ENCODE measurements around the gene TXNRD2.

TXNRD2 gene

GRCh38 chr22:19905347-19906276 lies 36.0 kb downstream of the TXNRD2 start:
- FAIRE-seq (no peak), DNase-seq (ENCODE audit: low spot score) (no peak)

DNA sequence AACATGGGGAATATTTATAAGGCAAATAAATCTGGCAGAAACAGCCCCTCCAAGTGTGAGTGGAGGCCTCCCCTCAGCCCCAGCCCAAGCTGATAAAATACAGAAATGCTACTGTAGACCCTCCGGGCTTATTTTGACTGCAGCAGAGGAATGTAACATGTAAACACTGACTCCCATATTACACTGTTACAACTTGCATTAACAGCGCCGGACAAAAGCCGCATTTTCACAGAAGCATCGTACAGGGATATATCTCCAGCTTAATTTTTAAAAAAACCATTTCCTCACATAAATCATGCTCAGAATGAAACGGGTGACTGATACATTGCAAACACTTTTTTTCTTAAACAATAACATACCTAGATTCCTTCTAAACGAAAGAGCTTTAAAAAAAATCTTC lies 36.7 kb downstream of the TXNRD2 start:
- no peak for DNase-seq (ENCODE audit: low spot score)
- FAIRE-seq = no peak

DNA sequence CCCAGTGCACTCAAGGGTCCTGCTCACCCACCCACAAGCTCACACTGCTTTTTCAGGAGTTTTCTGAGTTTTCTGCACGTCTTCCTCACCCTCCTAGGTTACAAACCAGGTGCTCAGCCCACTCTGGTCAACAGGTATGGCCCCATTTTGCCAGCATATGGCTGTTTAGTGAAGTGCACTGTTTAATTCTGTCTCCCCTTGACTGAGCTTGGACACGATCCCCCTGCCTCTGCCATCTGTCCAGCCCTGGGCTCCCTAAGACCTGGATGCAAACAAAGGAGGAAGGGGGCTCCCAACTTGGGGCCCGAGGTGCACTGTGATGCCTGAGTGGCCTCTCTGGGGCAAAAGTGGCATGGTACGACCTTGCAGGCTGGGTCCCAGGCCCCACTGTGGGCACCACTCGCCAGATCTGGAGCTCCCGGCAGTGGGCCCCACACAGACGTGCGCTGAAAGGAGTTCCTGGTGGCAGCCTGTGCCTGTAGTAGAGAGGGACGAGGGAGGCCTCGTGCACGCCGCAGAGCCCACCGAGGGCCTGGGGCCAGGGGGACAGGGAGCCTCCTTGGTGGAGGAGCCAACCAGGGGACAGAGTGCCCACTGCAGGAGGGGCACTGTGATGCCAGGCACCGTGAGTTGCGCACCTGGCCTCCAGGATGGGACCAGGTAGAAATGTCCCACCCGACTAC lies 37.3 kb downstream of the TXNRD2 start:
- DNase-seq (ENCODE audit: low spot score) = no peak
- no peak for FAIRE-seq

DNA sequence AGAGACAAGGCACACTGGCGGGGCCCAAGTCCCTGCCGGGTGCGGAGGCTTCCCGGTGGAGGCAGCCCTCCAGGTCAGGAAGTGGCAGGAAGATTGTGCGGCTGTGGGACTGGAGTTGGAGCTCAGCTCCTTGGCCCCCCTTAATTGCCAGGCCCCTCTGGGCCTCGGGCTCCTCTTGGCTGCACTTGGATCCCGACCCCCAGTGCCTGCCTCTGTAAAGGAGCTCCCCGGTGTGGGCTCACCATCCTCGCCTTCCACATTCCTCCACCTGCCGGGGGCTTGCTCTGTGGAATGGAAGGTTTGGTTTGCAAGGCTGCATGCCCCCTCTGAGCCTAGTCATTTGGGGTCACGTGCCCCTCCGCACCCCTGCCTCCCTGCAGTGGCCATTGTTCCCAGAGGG lies 38.1 kb downstream of the TXNRD2 start:
- no peak for FAIRE-seq
- DNase-seq (ENCODE audit: low spot score) = no peak

DNA sequence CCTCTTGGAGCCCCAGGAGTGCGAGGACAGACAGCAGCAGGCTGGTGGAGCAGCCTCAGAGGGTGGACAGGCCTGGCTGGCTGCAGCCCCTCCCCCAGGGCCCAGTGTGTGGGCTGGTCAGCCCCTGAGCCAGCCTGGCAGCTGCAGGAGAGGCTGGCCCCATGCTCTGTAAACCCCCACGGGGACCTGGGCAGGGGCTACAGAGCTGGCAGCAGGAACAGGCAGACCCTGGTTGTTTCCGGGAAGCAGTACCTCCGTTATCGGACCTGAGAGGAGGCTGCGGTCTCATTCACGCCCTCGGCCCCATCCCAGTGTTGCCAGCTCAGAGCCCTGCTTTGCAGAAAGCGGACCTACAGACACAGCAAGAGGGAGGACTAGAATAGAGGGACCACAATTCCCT lies 38.6 kb downstream of the TXNRD2 start:
- DNase-seq (ENCODE audit: low spot score) (no peak), FAIRE-seq (peak; percentile 27)

DNA sequence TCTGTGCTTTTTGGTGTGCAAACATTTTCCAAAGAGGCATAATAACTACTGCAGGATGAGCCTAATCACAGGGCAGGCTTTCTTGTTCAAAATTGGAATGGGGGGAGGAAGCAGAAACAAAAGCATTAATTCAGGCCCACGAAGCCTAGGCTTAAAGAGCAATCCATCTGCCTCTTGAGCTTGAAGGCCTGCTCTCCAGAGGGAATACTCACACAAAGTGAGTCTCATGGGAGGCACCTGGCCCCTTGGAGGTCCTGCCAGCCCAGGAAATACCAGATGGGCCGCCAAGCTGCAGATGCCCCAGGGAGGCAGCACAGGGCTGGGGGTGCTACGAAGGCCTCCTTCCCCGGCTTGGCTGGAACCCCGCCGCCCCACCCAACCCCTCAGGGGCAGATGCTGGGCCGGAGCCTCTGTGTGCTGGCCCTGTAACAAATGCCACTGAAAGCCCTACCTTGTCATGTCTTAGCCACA lies 39.3 kb downstream of the TXNRD2 start:
- DNase-seq (ENCODE audit: low spot score) = no peak

DNA sequence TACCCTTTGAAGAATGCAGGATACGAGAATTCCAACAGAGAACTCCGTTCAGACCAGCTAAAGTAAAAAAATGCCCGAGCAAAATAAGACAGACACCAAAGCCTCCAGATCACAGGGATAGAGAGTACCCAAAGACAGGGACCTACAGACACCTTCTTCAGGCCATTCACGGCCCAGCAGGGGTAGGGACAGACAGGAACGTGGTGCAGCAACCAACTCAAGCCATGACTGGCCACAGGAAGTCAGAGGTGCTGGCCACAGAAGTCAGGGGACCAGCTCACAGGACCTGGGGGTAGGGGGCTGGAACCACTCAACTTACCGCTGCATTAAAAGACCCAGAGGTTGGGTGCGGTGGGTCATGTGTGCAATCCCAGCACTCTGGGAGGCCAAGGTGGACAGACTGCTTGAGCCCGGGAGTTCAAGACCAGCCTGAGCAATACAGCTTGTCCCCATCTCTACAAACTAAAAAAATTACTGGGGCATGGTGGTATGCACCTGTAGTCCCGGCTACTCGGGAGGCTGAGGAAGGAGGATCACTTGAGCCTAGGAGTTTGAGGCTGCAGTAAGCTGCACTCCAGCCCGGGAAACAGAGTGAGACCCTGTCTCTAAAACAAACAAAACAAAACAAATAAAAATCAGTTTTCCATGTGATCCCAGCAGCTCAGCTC lies 39.9 kb downstream of the TXNRD2 start:
- FAIRE-seq = no peak
- no peak for DNase-seq (ENCODE audit: low spot score)

More for the DNA sequence above, 39.3 kb downstream of the TXNRD2 start:
- FAIRE-seq = no peak

DNA sequence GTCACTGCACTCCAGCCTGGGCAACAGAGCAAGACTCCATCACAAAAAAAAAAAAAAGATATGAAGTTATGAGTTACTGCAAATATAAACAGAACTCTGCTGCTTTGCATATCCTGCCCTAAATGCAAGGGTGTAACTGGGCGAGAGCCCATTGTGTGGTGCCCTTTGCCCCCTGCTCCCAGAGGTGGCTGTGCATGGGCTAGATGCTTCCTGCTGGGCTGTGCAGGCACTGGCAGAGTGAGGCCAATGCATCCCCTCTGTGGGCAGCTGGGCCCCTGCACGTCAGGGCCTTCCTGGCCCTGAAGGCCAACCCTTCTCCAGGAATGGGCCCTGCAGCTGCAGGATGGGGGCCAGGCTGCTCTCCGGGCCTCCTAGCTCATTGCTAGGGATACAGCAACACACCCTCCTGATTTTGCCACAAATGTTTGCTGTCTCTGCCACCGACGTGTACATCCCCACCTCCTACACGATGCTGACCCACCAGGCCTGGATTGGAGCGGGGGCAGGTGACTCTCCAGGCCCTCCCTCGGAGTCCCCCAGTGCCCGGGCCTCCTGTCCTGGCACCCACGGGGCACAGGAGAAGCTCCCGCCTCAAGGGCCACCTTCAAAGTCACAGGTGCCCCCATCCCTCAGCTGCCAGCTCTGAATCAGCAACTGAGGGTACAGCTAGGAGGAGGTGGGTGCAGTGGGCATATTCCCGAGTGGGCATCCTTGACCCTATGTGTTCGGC lies 40.7 kb downstream of the TXNRD2 start:
- FAIRE-seq (peak; percentile 5), DNase-seq (ENCODE audit: low spot score) (no peak)

- FAIRE-seq (no peak), DNase-seq (ENCODE audit: low spot score) (no peak)
These were observed 42.6 kb downstream of the TXNRD2 start for GRCh38 chr22:19898831-19899567.

DNA sequence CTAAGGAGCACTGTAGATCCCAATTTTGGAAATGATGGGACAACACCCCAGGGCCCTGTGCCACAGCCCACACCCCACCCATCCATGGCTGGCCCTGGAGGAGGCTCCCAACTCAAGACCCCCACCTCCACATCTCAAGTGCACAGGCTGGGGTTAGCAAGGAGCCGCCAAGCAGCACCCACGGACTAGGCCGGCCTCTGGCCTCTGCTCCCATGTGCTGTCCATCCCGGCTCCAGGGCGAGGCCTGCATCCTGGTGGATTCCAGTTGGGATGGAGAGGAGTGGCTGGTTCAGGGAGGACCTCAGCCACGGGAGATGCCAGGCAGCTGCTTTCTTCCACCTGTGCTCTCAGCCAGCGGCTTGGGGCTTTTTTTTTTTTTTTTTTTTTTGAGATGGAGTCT lies 43.5 kb downstream of the TXNRD2 start:
- FAIRE-seq (no peak), DNase-seq (ENCODE audit: low spot score) (no peak)

- FAIRE-seq = no peak
- no peak for DNase-seq (ENCODE audit: low spot score)
These were observed 43.9 kb downstream of the TXNRD2 start for GRCh38 chr22:19897726-19898125.

DNA sequence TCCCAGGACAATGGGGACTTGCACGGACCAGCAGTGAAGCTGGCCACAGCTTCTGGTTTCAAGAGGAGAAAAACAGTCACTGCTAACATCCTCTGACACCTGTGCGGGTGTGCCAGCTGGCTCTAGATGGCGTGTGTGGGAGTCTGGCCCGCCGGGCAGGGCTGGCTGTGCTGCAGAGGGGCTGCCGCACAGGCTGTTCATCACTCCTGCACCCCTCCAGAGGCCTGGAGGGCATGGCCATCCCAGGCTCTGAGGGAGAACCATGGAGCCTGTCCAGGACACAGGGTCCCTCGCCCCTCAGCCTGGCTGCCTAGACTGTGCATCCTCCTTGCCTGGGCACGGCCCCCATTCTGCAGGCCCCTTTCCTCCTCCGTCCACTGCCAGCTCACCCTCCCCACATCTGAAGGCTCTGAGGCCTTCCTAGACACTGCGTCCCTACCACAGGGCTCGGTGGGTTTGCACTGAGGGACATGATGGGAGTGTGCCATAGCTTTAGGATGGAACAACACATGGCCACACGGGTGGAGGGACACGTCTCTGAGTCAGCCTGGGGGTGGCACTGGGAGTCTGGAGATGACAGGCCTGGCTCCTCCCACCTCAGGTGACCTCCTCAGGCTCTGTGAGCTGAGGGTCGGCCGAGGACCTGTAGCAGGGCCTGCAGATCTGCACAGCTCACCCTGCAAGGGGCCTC lies 44.8 kb downstream of the TXNRD2 start:
- no peak for DNase-seq (ENCODE audit: low spot score)
- FAIRE-seq = peak; percentile 37

DNA sequence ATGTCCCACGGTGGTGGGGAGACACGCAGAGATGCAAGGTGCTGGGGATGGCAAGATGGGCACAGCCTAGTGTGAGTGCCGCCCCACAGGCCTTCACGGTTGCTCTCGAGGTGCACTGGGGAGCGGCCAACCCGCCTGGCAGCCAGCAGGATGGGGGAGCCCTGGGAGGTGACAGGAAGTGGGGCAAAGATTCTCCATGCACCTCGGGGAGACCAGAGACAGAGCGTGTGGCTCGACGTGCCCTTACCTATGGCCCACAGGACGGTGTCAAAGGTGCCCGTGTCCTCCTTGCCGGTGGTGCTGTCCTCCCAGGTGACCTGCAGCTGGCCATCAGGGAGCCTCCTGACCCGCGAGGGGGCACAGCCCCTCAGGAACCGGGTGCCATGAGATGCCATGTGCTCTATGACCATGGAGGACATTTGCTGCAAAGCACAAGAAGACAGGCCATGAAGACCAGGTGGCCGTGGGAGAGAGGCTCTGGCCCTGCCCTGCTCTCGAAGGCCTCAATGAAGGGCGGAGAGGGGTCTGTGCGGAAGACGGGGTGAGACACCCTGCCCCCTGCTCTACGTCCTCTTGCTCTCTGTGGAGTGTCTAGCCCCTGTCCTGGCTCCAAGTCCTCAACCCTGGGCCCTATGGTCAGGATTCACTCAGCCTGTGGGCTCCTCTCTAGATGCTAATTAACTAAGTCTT lies 46.3 kb downstream of the TXNRD2 start:
- no peak for DNase-seq (ENCODE audit: low spot score)
- FAIRE-seq = peak; percentile 5

DNA sequence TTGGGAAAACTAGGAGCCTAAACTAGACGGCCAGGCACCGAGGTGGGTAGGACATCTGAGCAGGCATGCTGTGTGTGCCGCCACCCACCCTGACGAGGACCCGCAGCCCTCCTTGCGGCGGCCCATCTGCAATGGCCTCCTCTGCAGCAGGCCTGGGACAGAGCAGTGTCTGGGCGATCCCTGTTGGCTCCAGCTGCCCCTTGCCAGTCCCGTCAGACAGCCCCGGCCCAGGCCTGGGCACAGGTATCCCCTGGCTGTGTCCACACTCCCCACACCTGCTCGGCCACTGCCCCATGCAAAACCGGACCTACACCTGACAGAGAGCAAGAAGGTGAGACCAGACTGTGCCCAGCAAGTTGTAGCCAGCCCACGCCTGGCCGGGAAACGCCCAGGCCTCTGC lies 48.3 kb downstream of the TXNRD2 start:
- no peak for DNase-seq (ENCODE audit: low spot score)
- peak; percentile 50 for FAIRE-seq

DNA sequence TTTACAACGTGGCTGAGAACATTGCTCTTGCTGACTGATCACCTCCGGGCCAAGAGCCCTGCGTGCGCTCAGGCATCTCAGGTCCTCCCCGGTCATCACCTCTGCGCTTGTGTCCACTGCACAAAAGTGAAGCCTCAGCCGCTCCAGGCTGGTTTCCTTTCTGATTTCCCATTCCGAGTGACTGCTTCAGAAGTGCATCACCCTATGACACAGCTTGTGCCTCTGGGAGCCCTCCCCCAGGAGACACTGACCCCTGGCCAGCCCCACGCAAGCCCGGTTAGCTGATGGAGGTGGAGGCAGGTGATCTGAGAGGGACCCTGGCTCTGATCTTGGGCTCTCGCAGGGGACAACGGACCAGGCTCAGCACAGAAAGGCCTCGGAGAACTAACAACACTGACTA lies 48.7 kb downstream of the TXNRD2 start:
- DNase-seq (ENCODE audit: low spot score) (no peak), FAIRE-seq (no peak)

GRCh38 chr22:19892257-19892879 lies 49.2 kb downstream of the TXNRD2 start:
- FAIRE-seq = peak; percentile 93
- peak; percentile 80 for DNase-seq (ENCODE audit: low spot score)

DNA sequence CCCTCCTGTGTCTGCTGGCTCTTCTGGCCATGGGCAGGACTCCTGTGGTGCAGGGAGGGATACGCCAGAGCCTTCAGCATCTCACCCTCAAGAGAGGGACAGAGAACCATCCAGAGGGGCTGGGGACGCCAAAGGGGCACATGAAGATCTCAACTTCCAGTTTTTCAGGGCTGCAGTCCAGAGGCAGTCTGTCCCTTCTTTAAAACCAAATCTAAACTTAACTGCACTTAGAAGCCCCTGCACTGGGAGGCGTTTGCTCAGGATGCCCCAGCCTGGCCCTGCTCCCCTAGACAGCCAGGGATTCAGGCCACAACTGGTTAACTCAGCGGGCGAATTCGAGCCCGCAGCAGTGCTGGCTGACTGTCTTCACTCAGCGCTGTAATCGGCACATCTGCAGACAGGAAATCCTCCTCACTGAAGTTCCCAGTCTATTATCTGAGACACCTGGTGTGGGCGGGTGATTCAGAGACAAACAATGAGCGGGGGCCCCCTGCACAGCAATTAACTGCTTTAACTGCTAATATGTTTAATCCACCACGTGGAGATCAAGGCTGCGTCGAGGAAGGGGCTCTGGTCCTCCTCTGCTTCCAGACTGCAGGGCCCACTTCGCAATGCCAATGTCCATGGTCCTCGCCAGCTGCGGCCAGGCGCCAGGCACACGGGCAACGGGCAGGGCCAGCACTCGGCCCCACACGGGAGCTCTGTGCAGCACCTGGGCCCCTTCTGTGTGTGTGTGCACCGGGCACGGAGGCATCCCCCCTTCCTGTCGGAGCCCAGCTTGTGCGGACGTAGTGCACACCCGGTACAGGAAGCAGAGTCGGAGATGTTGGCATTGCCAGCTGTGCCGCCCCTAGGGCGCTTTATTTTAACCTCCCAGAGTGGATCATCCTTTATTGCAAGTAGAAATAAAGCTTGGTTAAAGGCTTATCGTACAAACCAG lies 50.0 kb downstream of the TXNRD2 start:
- DNase-seq (ENCODE audit: low spot score) = peak; percentile 95
- FAIRE-seq = peak; percentile 94
